Right ventricle myocardium superior (tissue), 1 donor: Measurements from ENCODE around the gene NEK5. TPM values are rescaled to one million over a fixed set of nuclear protein-coding genes. Genes with fewer than 3 reads are reported as not detected.
A peak's percentile ranks its signal among the peaks of the same experiment; 100 is the strongest.

Experiments
- ATAC-seq: fragments of 200-7000 bp; cut with Tn5 transposase; one replicate; pipeline ENCODE4 v1.9.1; 2020; ENCODE audit warnings: mild to moderate bottlenecking; ENCODE audit not compliant: poor library complexity
- DNase-seq: peaks from one replicate; pipeline ENCODE4 v3.0.0-alpha.2; 2020
- intact Hi-C: fragments of 100-400 bp; cut with DNase I; formaldehyde crosslinking; loops from one replicate; pipeline ENCODE4 v1.11.2; 2022
- total RNA-seq: library from RNA; stranded (reverse); fragmentation: NEBNext Ultra II Directional; extraction: Animal tissue kit (Norgen Biotek cat#: 25700); gene quantifications from one replicate; pipeline ENCODE4 v1.2.1, GENCODE V29; 2021
- donor health status: DM: no; HTN: yes; CAD: no; lungs with severe emphysema.

The NEK5 gene
- total RNA-seq, 1 donor from 2014 or later, result 0.13 TPM

DNA sequence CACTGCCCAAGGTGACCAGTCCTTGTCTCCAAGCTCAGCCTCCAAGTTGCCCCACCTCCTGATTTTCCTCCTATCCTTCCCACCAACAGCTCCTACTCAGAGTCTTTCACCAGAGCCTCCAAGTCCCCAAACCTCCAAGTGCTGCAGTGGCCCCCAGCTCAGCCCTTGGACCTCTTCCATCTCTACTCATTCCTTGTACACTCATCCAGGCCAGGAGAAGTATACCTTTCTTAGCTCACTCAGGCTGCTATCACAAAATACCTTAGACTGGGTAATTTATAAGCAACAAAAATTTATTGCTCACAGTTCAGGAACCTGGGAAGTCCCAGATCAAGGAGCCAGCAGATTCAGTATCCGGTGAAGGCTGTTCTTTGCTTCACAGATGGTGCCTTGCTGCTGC, 129.0 kb downstream of the NEK5 start:
- intact Hi-C loops, result loop anchor here (5.0 kb wide), 1 partner anchor 127 kb away; the partner anchor contains the start of gene NEK5

DNA sequence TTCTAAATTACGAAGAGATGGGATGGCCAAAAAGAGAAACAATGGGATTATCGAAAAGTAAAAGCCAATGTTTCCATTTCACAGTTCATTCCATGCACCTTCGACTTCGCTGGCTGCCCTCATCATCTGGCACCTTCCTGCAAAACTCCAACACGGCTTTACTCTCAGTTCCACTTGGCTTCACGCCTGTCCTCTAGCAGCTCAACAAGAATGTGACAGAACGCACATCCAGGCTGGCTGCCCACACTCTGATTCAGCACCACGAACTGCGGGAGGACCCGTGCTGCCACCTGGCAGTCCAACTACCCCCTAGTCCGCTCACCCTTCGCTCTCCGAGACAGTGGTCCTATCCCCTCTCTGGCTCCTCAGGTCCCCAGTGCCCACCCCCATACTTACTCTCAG, 129.4 kb downstream of the NEK5 start:
- peak; percentile 87 for ATAC-seq
- peak; percentile 80 for DNase-seq
- intact Hi-C loops, result loop anchor here (5.0 kb wide), 1 partner anchor 128 kb away; the partner anchor contains the start of gene NEK5

More for the DNA sequence above, 129.0 kb downstream of the NEK5 start:
- ATAC-seq, result no peak
- DNase-seq, result no peak

DNA sequence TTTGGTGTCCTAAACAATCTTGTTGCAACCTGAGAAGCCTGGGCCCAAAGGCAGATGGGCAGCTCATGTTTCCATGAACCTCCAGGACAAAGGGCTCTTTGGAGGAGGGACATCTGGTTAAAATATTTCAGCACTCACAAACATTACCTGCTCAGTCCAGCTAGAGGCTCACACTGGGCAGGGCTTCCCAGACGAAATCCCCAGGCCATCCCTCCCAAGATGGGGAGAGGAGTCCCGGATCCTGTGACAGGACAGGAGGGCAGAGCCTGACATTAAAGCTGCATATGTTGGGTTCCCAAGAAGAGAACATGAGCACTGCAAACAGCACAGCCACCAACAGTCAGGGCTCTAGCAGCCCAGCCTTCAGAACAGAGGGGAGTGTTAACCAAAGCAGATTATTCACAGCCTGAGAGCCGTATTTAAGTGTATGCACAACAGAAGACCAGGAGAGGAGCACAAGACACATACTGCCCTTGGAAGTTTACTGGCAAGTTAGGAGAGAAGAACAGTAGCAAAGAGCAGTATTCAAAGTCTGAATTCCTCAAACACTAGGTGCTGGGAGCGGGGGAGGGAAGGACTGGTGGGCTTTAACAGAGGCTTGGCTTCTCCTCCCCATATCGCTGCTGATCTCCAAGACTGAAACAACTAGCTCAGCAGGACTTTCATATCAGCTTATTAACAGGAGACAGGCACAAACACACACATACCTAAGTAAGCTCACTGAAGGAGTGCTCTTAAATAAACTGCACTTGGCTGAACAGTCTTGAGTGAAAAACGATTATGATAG, 130.0 kb downstream of the NEK5 start:
- no peak for ATAC-seq
- no peak for DNase-seq
- intact Hi-C loops, result loop anchor here (5.0 kb wide), 1 partner anchor 128 kb away; the partner anchor contains the start of gene NEK5

DNA sequence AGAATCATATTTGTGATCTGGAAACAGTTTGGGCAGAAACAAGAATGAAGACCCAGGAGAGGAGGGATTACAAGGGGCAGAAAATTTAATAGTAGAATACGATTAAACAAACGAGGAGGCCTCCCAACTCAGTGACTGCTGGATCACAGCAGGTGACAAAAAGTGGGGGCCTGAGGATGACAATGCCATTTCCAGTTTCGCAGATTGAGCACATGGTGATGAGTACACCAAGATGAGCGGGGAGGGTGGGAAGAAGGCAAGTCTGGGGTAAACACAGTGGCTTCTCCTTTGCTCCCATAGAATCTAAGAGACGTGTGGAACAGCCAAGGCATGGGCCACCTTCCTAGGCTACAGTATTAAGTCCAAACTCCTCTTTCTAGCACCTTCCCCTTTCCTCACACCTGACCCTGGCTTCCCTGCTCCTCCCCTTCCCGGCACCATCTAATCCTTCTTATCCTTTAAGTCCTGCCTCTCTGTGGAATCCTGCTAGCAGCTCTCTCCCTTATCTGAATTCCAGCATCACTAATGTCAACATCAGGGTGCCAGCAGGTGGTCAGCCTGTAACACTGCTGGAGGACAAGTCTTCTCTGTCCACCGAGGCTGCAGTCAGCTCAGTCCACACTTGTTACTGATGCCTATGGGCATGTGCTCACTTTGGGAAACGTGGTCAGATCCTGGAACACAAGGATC, 131.1 kb downstream of the NEK5 start:
- no peak for ATAC-seq
- no peak for DNase-seq
- intact Hi-C loops, result loop anchor here (5.0 kb wide), 1 partner anchor 130 kb away; the partner anchor contains the start of gene NEK5

GRCh38 chr13:51997186-51997585, 131.7 kb downstream of the NEK5 start:
- no peak for DNase-seq
- no peak for ATAC-seq
- intact Hi-C loops, result loop anchor here (5.0 kb wide), 1 partner anchor 130 kb away; the partner anchor contains the start of gene NEK5

GRCh38 chr13:51996641-51997040, 132.2 kb downstream of the NEK5 start:
- ATAC-seq, result no peak
- intact Hi-C loops, result loop anchor here (5.0 kb wide), 1 partner anchor 131 kb away; the partner anchor contains the start of gene NEK5
- DNase-seq, result no peak

GRCh38 chr13:51995677-51996551, 133.0 kb downstream of the NEK5 start:
- DNase-seq (peak; percentile 58), ATAC-seq (peak; percentile 85)
- intact Hi-C loops, result loop anchor here (5.0 kb wide), 1 partner anchor 131 kb away; the partner anchor contains the start of gene NEK5

DNA sequence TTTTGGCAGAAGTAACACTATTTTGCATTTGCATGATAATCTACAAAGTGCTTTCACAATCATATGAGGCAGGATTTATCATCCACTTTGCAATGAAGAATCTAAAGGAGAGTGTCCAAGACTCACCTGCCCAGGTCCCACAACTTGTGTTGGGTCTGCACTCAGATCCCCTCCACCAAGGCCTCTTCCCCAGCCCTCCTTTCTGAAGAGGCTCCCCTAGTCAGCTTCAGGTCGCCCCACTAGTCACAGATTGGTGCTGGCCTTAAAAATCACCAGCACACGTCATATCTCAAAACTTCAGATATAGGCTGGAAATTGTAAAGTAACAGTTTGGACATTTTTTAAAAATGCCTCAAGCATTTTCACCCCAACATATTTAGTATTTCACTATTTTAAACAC, 135.2 kb downstream of the NEK5 start:
- DNase-seq, result no peak
- intact Hi-C loops, result no loop called here
- no peak for ATAC-seq

DNA sequence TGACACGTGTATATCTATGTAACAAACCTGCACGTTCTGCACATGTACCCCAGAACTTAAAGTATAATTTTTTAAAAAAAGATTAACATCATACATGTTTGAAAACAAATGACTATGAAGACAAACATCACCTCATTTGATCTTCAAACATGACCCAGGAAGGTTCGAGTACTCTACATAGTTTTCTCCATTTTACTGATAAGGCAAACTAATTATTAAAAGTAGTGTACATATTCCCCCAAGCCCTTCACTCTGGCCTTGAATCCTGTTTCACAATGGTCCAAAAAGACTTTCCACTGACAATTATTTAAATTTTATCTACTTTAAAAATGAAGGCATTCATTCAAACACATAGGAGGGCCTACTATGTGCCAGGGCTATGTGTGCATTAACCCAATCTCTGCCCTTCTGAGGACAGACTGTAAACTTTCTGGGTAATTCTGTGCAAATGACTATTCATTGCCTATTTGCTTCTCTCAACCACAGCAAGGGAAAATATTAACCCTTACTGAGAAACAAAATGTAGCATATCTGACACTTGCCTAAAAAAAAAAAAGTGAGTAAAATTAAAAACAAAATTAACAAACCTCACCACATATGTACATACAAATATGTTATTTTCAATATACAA, 139.8 kb downstream of the NEK5 start:
- ATAC-seq, result no peak
- no peak for DNase-seq
- intact Hi-C loops, result no loop called here

Other genes starting within 250 kb of the NEK5 start
- 3.6 TPM for gene ATP7B, start 117.6 kb downstream of the NEK5 start, total RNA-seq
- gene ALG11, start 116.7 kb downstream of the NEK5 start, total RNA-seq, result 17.8 TPM
- 9.1 TPM for gene UTP14C, start 104.4 kb downstream of the NEK5 start, total RNA-seq
- gene NEK3, start 30.5 kb upstream of the NEK5 start, total RNA-seq, result 3.4 TPM